Lower leg skin (tissue), 4 donors: ENCODE results near the gene LMBR1. TPM values are rescaled to one million over a fixed set of nuclear protein-coding genes. Genes with fewer than 3 reads are reported as not detected.

Experiments
- DNase-seq, 2 donors: peaks; one replicate each; pipeline ENCODE4 v3.0.0-alpha.2; 2019; ENCODE audit warnings: low spot score in 2 of 2
- H3K4me3 ChIP-seq: fragments of 200-600 bp; sonication (generic); 2 replicates; pipeline ENCODE4 v1.5.1; 2017; ENCODE audit warnings: mild to moderate bottlenecking, low read depth; ENCODE audit not compliant: poor library complexity, severe bottlenecking
- POLR2A ChIP-seq, 2 donors: fragments of 450-650 bp; IDR thresholded peaks; one replicate each; pipeline ENCODE4 v1.6.1; 2016 to 2017; ENCODE audit warnings: antibody characterized with exemption in 2 of 2, mild to moderate bottlenecking in 1 of 2, moderate library complexity in 1 of 2
- WGBS, 2 donors: methylation state at CpG; one replicate each; pipeline ENCODE4 v1.1.5; 2018; 5-methylcytosine and 5-hydroxymethylcytosine counted together
- intact Hi-C: fragments of 100-400 bp; cut with DNase I; formaldehyde crosslinking; loops from one replicate; pipeline ENCODE4 v1.15.0; 2023; ENCODE audit warnings: low total_unique reads
- total RNA-seq, 4 donors: library from RNA; depleted of rRNA; stranded (reverse); fragments of >200 nt; gene quantifications; one replicate each; pipeline ENCODE4 v1.1.0, GENCODE V29; 2016
- TF ChIP-seq, protein P1 (sequence below), 3 donors: fragments of 450-650 bp; IDR thresholded peaks; one replicate each; pipeline ENCODE4 v1.5.1; 2016; ENCODE audit warnings: antibody characterized with exemption in 3 of 3, mild to moderate bottlenecking in 3 of 3, moderate library complexity in 2 of 3

Gene LMBR1
- total RNA-seq, 4 donors from 2014 or later = 44.1 to 67.0 (median 55.9) TPM

DNA sequence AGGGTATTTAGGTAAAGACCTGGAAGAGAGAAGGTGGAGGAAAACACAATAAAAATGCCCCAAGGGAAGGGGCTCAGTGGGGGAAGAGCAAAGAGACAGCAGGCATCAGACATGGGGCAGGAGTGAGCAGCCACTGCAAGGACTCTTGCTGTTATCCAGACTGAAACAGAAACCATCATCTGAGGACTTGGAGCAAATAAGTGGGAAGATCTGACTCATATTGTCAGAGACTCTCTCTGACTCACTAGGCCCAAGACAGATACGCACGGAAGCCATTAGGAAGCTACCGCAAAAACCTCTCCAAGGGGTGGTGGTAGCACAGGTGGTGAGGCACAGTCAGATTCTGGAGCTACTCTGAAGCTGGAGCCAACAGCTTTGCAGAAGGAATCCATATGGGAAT, 141.7 kb downstream of the LMBR1 start:
- intact Hi-C loops = loop anchor here (5.0 kb wide), 1 partner anchor 1211 kb away; no protein-coding TSS in a partner anchor
- DNase-seq = no peak
- no peak overlapping the region for H3K4me3 ChIP-seq
- WGBS, 2 donors = 75 to 89% methylated on average over 3 of the region's 3 CpGs
- TF ChIP-seq, protein P1, sequence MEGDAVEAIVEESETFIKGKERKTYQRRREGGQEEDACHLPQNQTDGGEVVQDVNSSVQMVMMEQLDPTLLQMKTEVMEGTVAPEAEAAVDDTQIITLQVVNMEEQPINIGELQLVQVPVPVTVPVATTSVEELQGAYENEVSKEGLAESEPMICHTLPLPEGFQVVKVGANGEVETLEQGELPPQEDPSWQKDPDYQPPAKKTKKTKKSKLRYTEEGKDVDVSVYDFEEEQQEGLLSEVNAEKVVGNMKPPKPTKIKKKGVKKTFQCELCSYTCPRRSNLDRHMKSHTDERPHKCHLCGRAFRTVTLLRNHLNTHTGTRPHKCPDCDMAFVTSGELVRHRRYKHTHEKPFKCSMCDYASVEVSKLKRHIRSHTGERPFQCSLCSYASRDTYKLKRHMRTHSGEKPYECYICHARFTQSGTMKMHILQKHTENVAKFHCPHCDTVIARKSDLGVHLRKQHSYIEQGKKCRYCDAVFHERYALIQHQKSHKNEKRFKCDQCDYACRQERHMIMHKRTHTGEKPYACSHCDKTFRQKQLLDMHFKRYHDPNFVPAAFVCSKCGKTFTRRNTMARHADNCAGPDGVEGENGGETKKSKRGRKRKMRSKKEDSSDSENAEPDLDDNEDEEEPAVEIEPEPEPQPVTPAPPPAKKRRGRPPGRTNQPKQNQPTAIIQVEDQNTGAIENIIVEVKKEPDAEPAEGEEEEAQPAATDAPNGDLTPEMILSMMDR (IDR thresholded peaks at IDR 0.05) = no peak
- no peak for TF ChIP-seq POLR2A (IDR thresholded peaks at IDR 0.05)

DNA sequence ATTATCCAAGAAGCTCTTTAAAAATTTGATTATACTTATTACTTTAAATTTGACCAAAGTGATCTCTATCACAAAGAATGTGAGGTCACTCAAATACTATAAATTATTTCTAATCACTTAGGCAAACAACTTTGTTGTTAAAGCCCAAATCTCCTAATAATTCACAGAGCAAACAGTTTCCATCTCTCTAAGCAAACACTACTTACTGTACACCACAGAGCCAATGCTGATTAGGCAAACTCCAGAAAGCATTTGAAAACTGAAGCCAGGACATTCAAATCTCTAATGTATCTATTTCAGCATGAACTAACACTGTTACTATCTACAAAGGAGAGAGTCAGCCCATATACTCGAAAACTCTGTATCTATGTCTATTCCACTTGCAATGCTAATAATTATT, 145.3 kb downstream of the LMBR1 start:
- TF ChIP-seq POLR2A (IDR thresholded peaks at IDR 0.05) = no peak
- TF ChIP-seq, protein P1 (IDR thresholded peaks at IDR 0.05) = no peak
- DNase-seq = no peak
- whole genome bisulfite sequencing, 2 donors = 86 to 93% methylated on average over 1 of the region's 1 CpG
- intact Hi-C loops = no loop called here
- no peak overlapping the region for H3K4me3 ChIP-seq

GRCh38 chr7:156746891-156747290, 146.1 kb downstream of the LMBR1 start:
- WGBS, 2 donors = 65 to 68% methylated on average over 1 of the region's 1 CpG
- intact Hi-C loops = no loop called here
- TF ChIP-seq, protein P1 (IDR thresholded peaks at IDR 0.05) = no peak
- TF ChIP-seq POLR2A (IDR thresholded peaks at IDR 0.05) = no peak
- no peak for DNase-seq
- H3K4me3 ChIP-seq = no peak overlapping the region

DNA sequence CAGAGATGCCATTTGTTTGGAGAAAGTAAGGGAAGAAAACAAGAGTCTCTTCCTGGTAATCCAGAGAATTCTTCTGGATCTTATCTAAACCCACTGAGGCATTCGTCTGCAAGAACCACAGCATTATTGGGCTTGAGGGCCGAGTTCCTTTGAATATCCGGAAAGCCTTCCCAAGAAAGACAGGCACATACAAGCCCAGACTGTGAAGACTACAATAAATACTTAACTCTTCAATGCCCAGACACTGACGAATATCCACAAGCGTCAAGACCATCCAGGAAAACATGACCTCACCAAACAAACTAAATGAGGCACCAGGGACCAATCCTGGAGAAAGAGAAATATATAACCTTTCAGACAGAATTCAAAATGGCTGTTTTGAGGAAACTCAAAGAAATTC, 153.4 kb downstream of the LMBR1 start:
- intact Hi-C loops = no loop called here
- 66 to 77% methylated on average over 5 of the region's 5 CpGs for WGBS, 2 donors
- no peak overlapping the region for H3K4me3 ChIP-seq
- TF ChIP-seq, protein P1 (IDR thresholded peaks at IDR 0.05) = no peak
- TF ChIP-seq POLR2A (IDR thresholded peaks at IDR 0.05) = no peak
- DNase-seq = no peak

GRCh38 chr7:156735851-156736250, 157.1 kb downstream of the LMBR1 start:
- TF ChIP-seq, protein P1 (IDR thresholded peaks at IDR 0.05) = no peak
- TF ChIP-seq POLR2A (IDR thresholded peaks at IDR 0.05) = no peak
- 89 to 94% methylated on average over 7 of the region's 7 CpGs for WGBS, 2 donors

GRCh38 chr7:156733638-156734037, 159.3 kb downstream of the LMBR1 start:
- intact Hi-C loops = no loop called here
- 95 to 100% methylated on average over 1 of the region's 1 CpG for WGBS, 2 donors
- DNase-seq = no peak
- no peak for TF ChIP-seq POLR2A (IDR thresholded peaks at IDR 0.05)
- TF ChIP-seq, protein P1 (IDR thresholded peaks at IDR 0.05) = no peak
- no peak overlapping the region for H3K4me3 ChIP-seq

More at GRCh38 chr7:156735851-156736250, 157.1 kb downstream of the LMBR1 start:
- no peak for DNase-seq
- no peak overlapping the region for H3K4me3 ChIP-seq
- intact Hi-C loops = no loop called here
